ENCODE measurements around the gene IL33. TPM values are rescaled to one million over a fixed set of nuclear protein-coding genes. Genes with fewer than 3 reads are reported as not detected.

The IL33 gene
- total RNA-seq, 1 experiment from 2014 or later, result not detected

- Histone ChIP-seq H3K27me3 (ENCODE audit: insufficient read depth, low read length) (no peaks in the 10 kb centered on the region), H3K27ac (ENCODE audit: low read depth, low read length) (no peak overlapping the region), H3K9ac (ENCODE audit: low read length) (no peak overlapping the region), H3K4me2 (ENCODE audit: low read length) (no peak overlapping the region), H3K9me3 (ENCODE audit: control insufficient read depth in 1 of 2, insufficient read depth in 1 of 2, low read depth in 1 of 2, low read length in 2 of 2) (no peaks in the 10 kb centered on the region), H3K4me1 (ENCODE audit: control insufficient read depth in 1 of 2, insufficient read depth in 2 of 2, low read length in 2 of 2) (no peaks in the 10 kb centered on the region), H2AFZ (ENCODE audit: low read depth, low read length, poor library complexity, severe bottlenecking) (no peak overlapping the region), H3K9me2 (ENCODE audit: insufficient read depth) (no peaks in the 10 kb centered on the region), H4K20me1 (ENCODE audit: insufficient read depth) (no peaks in the 10 kb centered on the region), H3K4me3 (replicated peaks in 1 of 2; ENCODE audit: low read depth in 1 of 2, low read length in 2 of 2) (no peak overlapping the region), H3K79me2 (ENCODE audit: insufficient read depth, low read length) (no peaks in the 10 kb centered on the region), H3K36me3 (ENCODE audit: control insufficient read depth in 1 of 2, insufficient read depth in 2 of 2, low read length in 2 of 2) (no peaks in the 10 kb centered on the region)
- BruUV-seq (replicated peaks), result no TSS peak
- intact Hi-C loops (cut with micrococcal nuclease), result no loop called here
- ChIA-PET RAD21 (ENCODE audit: low non-redundant PET in 1 of 2, low total read pairs in 2 of 2, uncharacterized antibody in 2 of 2, unreplicated experiment in 2 of 2) (interaction anchor here in 1 of 2 experiments (0.7 kb wide), 1 partner anchor 63 kb away, joined by 3 read pairs; no protein-coding TSS in a partner anchor), CTCF (interaction anchor here (0.9 to 1.3 kb wide), 2 partner anchors 214 to 382 kb away, joined by 3 to 4 read pairs; no protein-coding TSS in a partner anchor), POLR2A (no interaction called here)
- DNase-seq (ENCODE audit: low read depth, low spot score) (no peak), ATAC-seq (no peak)
- TF ChIP-seq JUND (IDR thresholded peaks at IDR 0.05) (no peak), EZH2 (IDR thresholded peaks at IDR 0.05) (no peak), YY1 (IDR thresholded peaks at IDR 0.05; ENCODE audit: extremely low read depth, insufficient replicate concordance, low read depth, low read length) (no peak), POLR2AphosphoS5 (IDR thresholded peaks at IDR 0.05; ENCODE audit: low read depth, low read length) (no peak), CBX3 (IDR thresholded peaks at IDR 0.05; ENCODE audit: low read depth) (no peak), TCF7L2 (IDR thresholded peaks at IDR 0.05; ENCODE audit: borderline replicate concordance, extremely low read depth, insufficient read depth, insufficient read length) (no peak), MAX (IDR thresholded peaks at IDR 0.05) (no peak)
Observed at GRCh38 chr9:6268826-6269397, 53.3 kb downstream of the IL33 start.

DNA sequence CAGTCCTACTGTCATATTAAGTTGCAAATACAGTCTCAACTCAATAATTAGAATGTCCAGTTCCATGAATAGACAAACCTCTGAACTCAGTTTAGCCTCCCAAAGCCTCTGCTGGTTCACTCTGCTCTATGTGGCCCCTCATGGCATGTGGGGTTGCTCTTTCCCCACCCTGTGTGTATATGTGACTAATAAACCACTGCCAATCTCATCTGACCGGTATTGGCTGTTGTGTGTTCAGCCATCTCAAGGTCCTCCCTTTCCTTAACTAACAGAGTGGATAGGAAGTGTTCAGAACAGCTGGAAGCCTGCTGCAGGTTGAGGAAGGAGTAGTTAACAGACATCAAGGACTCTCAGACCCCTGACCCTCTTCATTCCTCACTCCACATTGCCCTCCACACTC, 55.3 kb downstream of the IL33 start:
- no peak overlapping the region for H3K4me2 ChIP-seq (ENCODE audit: low read length)
- no peaks in the 10 kb centered on the region for H3K4me1 ChIP-seq (ENCODE audit: control insufficient read depth in 1 of 2, insufficient read depth in 2 of 2, low read length in 2 of 2)
- no TSS peak for BruUV-seq (replicated peaks)
- H2AFZ ChIP-seq (ENCODE audit: low read depth, low read length, poor library complexity, severe bottlenecking), result no peak overlapping the region
- no peak overlapping the region for H3K27ac ChIP-seq (ENCODE audit: low read depth, low read length)
- no peaks in the 10 kb centered on the region for H3K9me2 ChIP-seq (ENCODE audit: insufficient read depth)
- CTCF ChIA-PET, result no interaction called here
- H3K27me3 ChIP-seq (ENCODE audit: insufficient read depth, low read length), result no peaks in the 10 kb centered on the region
- H3K79me2 ChIP-seq (ENCODE audit: insufficient read depth, low read length), result no peaks in the 10 kb centered on the region
- POLR2A ChIA-PET, result no interaction called here
- DNase-seq (ENCODE audit: low read depth, low spot score), result no peak
- ATAC-seq, result no peak
- H3K4me3 ChIP-seq (replicated peaks in 1 of 2; ENCODE audit: low read depth in 1 of 2, low read length in 2 of 2), result no peak overlapping the region
- H3K9ac ChIP-seq (ENCODE audit: low read length), result no peak overlapping the region
- RAD21 ChIA-PET (ENCODE audit: low non-redundant PET in 1 of 2, low total read pairs in 2 of 2, uncharacterized antibody in 2 of 2, unreplicated experiment in 2 of 2), result no interaction called here
- no peaks in the 10 kb centered on the region; the same call in 1 of the 2 replicates for H4K20me1 ChIP-seq (ENCODE audit: insufficient read depth)
- intact Hi-C loops (cut with micrococcal nuclease), result no loop called here
- H3K9me3 ChIP-seq (ENCODE audit: control insufficient read depth in 1 of 2, insufficient read depth in 1 of 2, low read depth in 1 of 2, low read length in 2 of 2), result no peaks in the 10 kb centered on the region
- TF ChIP-seq EZH2phosphoT487 (IDR thresholded peaks at IDR 0.05; ENCODE audit: borderline replicate concordance) (no peak), POLR2AphosphoS5 (IDR thresholded peaks at IDR 0.05; ENCODE audit: low read depth, low read length) (no peak), RAD21 (IDR thresholded peaks at IDR 0.05; ENCODE audit: low read depth) (no peak), EZH2 (IDR thresholded peaks at IDR 0.05) (no peak), ZNF274 (IDR thresholded peaks at IDR 0.05; ENCODE audit: low read depth, low read length) (no peak), SP1 (IDR thresholded peaks at IDR 0.05; ENCODE audit: low read depth) (no peak), YY1 (IDR thresholded peaks at IDR 0.05; ENCODE audit: extremely low read depth, insufficient replicate concordance, low read depth, low read length) (no peak), TCF7L2 (IDR thresholded peaks at IDR 0.05; ENCODE audit: borderline replicate concordance, extremely low read depth, insufficient read depth, insufficient read length) (no peak), SRF (IDR thresholded peaks at IDR 0.05; ENCODE audit: low read depth) (no peak), ZFX (IDR thresholded peaks at IDR 0.05) (no peak), MAX (IDR thresholded peaks at IDR 0.05) (no peak), FOSL1 (IDR thresholded peaks at IDR 0.05; ENCODE audit: low read depth) (no peak)
- TF ChIP-seq, protein P1, sequence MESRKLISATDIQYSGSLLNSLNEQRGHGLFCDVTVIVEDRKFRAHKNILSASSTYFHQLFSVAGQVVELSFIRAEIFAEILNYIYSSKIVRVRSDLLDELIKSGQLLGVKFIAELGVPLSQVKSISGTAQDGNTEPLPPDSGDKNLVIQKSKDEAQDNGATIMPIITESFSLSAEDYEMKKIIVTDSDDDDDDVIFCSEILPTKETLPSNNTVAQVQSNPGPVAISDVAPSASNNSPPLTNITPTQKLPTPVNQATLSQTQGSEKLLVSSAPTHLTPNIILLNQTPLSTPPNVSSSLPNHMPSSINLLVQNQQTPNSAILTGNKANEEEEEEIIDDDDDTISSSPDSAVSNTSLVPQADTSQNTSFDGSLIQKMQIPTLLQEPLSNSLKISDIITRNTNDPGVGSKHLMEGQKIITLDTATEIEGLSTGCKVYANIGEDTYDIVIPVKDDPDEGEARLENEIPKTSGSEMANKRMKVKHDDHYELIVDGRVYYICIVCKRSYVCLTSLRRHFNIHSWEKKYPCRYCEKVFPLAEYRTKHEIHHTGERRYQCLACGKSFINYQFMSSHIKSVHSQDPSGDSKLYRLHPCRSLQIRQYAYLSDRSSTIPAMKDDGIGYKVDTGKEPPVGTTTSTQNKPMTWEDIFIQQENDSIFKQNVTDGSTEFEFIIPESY (IDR thresholded peaks at IDR 0.05; ENCODE audit: extremely low read depth, insufficient replicate concordance, low read length), result no peak
- no peaks in the 10 kb centered on the region for H3K36me3 ChIP-seq (ENCODE audit: control insufficient read depth in 1 of 2, insufficient read depth in 2 of 2, low read length in 2 of 2)

All from HCT116 (cell line).